HG03039 (cell line): ENCODE measurements around the gene WDR7.
A peak's percentile ranks its signal among the peaks of the same experiment; 100 is the strongest.

Experiments
- ATAC-seq: cut with Tn5 transposase; IDR thresholded peaks from one replicate; pipeline ENCODE4 v1.9.1; 2021; ENCODE audit warnings: mild to moderate bottlenecking, moderate library complexity; ENCODE audit not compliant: unreplicated experiment

WDR7 gene

GRCh38 chr18:56984731-56985130, 333.6 kb downstream of the WDR7 start:
- ATAC-seq: no peak

GRCh38 chr18:56986829-56987228, 335.7 kb downstream of the WDR7 start:
- no peak for ATAC-seq

GRCh38 chr18:56987236-56987635, 336.1 kb downstream of the WDR7 start:
- no peak for ATAC-seq

GRCh38 chr18:56988022-56988421, 336.9 kb downstream of the WDR7 start:
- no peak for ATAC-seq

GRCh38 chr18:56990678-56991077, 339.5 kb downstream of the WDR7 start:
- ATAC-seq: no peak

GRCh38 chr18:56992777-56993176, 341.6 kb downstream of the WDR7 start:
- no peak for ATAC-seq

GRCh38 chr18:56995579-56996188, 344.5 kb downstream of the WDR7 start:
- no peak for ATAC-seq

- ATAC-seq: no peak
Observed at GRCh38 chr18:56997200-56997599, 346.0 kb downstream of the WDR7 start.

GRCh38 chr18:56999823-57000222, 348.7 kb downstream of the WDR7 start:
- no peak for ATAC-seq

- no peak for ATAC-seq
Observed at GRCh38 chr18:57002627-57003026, 351.5 kb downstream of the WDR7 start.

- ATAC-seq: no peak
Observed at GRCh38 chr18:57003342-57003741, 352.2 kb downstream of the WDR7 start.

GRCh38 chr18:57004366-57005121, 353.4 kb downstream of the WDR7 start:
- ATAC-seq: peak; percentile 94

- ATAC-seq: no peak
Observed at GRCh38 chr18:57008001-57008686, 357.0 kb downstream of the WDR7 start.

- no peak for ATAC-seq
Observed at GRCh38 chr18:57009844-57010243, 358.7 kb downstream of the WDR7 start.

GRCh38 chr18:57014772-57015413, 363.7 kb downstream of the WDR7 start:
- ATAC-seq: no peak

GRCh38 chr18:57015451-57015850, 364.3 kb downstream of the WDR7 start:
- no peak for ATAC-seq

- ATAC-seq: no peak
Observed at GRCh38 chr18:57018845-57019244, 367.7 kb downstream of the WDR7 start.

GRCh38 chr18:57022716-57023115, 371.6 kb downstream of the WDR7 start:
- ATAC-seq: no peak

- no peak for ATAC-seq
Observed at GRCh38 chr18:57023275-57023882, 372.2 kb downstream of the WDR7 start.

GRCh38 chr18:57025540-57025939, 374.4 kb downstream of the WDR7 start:
- ATAC-seq: no peak

GRCh38 chr18:57026316-57026715, 375.2 kb downstream of the WDR7 start:
- no peak for ATAC-seq
